GM19240 (cell line): Measurements from ENCODE around the gene PIK3CG.
"Not testable (repeated sequence)": the region's sequence is repeated elsewhere in the genome, so short reads cannot be mapped to it uniquely, and the experiment has no call there.

Experiments
- DNase-seq: peaks from one replicate; pipeline ENCODE4 v3.0.0; 2011; ENCODE audit warnings: low spot score; ENCODE audit not compliant: insufficient read length

PIK3CG gene

DNA sequence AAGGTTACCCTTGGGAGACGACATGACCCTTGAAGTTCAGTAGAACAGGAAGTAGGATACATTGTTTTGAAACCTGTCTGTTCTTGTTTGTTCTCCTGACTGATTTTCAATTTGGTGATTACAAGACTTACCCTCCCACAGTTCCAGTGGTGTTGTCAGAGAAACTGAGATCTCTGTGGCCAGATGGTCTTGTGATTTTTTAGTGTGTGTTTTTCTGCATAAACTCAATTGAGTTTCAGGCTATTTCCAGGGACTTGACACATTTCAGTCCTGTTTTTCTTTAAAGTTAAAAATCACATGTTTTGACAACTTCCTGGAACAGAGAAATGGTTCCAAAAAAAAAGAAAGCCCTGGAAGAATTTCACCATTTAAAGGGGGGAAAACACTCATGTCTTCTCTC lies 22.3 kb downstream of the PIK3CG start:
- DNase-seq = no peak

DNA sequence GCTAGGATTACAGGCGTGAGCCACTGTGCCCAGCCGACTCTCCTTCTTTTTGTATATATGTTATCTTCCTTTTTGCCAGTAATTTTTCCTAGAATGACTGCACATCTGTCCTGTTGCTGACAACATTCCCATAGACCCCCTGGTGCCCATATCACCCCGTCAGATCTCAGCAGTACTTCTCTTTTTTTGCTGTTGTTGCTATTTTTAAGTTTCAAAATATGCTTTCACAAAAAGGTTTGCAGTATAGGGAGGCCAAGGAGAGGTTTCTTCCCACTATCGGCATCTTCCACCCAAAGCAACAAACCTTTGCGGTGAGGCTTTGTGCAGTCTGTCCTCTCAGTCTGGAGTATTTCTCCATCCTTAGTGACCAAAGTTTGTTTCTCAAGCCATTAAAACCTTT lies 23.1 kb downstream of the PIK3CG start:
- DNase-seq = no peak

DNA sequence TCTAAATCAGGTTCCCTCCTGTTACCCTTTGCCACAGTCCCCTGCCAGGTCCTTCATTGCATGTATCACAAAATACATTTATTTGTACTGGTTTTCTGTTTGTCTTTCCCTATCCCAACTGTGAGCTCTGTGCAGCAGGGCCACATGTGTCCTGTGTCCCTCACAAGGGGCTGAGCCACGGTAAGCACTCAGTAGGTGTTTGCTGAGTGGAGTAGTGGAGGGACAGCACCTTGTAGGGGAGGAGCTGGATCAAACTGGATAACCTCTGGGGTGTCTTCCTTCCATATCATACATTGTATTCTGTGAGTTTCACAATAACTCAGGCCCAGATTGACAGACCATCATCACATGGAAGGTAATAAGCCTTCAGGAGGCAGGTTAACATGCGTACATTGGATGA lies 25.9 kb downstream of the PIK3CG start:
- no peak for DNase-seq

DNA sequence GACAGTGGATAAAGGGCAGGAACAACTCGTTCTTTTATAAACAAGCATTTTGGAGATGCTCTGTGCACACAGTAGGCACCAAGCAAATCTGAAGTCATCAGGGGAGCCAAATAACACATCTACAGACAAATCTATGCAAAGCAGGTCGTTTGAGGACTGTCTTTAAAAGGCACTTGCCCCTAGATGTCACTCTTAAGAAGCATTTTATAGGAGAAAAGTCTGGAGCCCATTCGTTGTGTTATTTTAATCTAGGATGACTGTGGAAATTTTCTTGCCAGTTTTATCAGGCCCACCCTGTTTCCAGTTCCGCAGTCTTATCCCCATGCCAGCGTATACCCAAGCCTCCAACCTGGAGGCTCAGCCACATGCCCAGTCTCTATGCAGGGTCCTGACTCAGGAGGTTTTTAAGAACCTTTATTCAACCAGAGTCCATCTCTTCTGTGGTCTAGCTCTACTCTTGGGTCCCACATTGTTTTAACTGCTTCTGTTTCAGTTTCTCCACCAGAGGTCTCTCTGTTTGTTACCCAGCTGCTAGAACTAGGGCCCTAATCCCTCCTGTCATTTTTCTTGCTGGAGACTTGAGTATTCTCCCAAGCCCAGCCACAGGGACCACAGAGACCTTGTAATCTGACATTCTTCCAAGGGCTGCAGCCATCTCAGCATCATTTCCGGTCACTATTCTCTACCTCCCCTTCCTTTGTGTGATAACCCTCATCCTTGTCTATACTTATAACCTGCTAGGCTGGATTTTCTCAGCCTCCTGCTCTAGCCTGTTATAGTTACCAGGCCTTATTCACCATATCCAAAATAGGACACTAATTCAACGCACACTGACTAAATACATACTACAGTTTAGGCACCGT lies 26.7 kb downstream of the PIK3CG start:
- DNase-seq = no peak

DNA sequence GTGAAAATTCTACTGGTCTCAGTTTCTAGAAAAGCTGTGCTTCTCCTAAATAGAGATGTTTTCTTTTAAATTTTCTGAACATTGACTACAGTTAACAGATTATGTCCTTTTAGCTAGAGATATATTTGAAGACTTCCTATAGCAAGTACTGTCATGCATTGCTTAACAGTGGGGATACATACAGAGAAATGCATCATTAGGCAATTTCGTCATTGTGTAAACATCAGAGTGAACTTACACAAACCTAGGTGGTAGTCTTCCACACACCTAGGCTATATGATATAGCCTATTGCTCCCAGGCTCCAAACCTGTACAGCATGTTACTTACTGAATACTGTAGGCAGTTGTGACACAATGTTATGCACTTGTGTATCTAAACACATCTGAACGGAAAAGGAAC lies 28.5 kb downstream of the PIK3CG start:
- no peak for DNase-seq

DNA sequence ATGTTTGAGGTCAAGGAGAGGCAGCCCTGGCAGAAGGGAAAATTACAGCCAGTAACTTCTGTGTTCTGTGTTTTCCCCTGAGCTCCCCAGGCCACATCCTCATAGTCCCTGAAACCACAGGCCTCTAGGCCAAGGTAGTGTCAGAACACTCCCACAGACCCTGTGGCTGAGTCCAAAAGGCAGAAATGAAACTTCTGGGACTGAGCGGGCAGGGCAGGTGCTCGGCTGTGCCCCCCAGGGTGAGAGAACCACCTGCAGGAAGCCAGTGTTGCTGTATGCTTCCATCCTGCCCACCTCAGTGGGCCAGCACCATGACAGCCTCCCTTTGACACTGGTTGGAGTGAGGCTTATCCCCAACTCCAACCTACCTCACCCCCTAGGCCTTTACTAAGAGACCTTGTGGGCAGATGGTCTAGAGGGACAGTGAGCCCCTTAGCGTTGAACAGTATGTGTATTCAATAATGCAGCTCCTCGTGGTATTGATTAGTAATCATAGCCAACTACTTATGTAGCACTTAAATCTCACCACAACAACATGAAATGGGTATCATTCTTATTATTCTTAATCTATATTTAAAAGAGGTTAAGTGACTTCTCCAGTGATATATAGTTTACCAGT lies 30.3 kb downstream of the PIK3CG start:
- DNase-seq = no peak

DNA sequence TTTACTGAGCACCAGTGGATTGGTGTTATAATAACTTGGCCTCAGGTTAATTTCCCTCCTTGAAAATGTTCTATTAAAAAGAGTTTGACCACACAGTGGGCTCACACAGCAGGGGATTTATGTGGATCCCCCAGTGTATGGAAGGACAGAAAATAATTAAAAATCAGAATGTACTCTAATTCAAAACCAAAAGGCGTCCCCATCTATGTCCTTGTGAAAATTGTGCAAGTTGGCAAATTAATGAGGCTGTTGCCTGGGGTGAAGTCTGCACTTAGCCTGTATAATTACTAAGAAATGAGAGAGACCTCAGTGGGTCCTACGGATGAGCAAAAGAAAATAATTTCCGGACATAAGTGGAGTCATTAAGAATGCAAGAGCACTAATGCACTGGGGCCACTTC lies 31.1 kb downstream of the PIK3CG start:
- no peak for DNase-seq

DNA sequence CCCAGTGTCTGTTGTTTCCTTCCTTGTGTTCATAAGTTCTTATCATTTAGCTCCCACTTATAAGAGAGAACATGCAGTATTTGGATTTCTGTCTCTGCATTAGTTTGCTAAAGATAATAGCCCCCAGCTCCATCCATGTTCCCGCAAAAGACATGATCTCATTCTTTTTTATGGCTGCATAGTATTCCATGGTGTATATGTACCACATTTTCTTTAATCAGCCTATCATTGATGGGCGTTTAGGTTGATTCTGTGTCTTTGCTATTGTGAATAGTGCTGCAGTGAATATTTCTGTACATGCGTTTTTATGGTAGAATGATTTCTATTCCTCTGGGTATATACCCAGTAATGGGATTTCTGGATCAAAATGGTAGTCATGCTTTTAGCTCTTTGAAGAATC lies 32.5 kb downstream of the PIK3CG start:
- not testable (repeated sequence) for DNase-seq

DNA sequence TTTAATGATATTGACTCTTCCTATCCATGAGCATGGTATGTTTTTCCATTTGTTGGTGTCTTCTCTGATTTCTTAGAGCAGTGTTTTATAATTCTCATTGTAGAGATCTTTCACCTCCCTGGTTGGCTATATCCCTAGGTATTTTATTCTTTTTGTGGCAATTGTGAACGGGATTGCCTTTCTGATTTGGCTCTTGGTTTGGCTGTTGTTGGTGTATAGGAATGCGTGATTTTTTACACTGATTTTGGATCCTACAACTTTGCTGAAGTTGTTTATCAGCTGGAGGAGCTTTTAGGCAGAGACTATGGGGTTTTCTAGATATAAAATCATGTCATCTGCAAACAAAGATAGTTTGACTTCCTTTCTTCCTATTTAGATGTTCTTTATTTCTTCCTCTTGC lies 33.9 kb downstream of the PIK3CG start:
- not testable (repeated sequence) for DNase-seq

DNA sequence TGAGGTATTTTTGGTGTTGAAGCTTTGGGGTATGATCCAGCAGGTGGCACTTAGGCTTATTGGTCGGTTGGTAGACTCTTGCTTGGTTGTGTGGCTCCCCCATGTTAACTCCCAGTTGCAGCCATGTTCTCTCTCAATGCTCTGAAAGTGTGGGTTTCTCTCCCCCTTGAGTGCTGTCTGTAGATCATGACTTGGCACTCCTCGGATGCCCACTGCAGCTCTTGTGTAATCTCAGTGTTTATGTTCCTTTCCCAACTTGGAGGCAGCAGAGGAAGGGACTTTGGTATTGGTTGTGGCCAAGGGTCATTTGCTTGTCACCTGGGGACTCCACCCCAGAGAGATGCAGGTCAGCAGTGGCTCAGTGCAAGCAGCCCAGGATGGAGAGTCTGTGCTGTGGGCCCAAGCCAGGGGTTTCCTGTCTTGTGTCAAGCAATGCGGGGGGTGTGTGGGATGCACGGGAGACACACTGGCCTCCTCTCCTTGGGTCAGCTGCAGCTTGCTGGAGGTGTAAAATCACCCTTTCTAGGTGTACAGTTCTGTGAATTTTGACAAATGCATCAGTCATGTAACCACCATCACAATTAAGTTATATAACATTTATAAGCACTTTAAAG lies 36.9 kb downstream of the PIK3CG start:
- DNase-seq = no peak

DNA sequence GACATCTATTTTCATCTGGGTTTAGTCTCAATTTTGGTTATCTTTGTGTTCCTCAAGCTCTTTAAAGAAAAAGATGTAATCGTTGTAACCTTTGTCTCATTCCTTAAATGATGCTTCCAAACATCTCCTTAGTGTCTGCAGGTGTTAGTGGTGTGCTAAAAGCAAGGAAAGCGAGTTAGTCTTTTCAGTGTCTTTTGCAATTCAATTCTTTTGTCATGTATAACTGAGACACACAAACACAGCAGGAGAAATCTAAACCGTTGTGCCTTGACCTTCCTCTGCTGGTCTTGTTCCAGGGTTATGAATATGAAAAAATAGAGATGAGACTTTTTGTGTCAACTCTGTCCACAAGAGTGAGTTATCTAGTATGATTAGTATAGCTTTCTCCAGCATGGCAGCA lies 40.7 kb downstream of the PIK3CG start:
- no peak for DNase-seq

DNA sequence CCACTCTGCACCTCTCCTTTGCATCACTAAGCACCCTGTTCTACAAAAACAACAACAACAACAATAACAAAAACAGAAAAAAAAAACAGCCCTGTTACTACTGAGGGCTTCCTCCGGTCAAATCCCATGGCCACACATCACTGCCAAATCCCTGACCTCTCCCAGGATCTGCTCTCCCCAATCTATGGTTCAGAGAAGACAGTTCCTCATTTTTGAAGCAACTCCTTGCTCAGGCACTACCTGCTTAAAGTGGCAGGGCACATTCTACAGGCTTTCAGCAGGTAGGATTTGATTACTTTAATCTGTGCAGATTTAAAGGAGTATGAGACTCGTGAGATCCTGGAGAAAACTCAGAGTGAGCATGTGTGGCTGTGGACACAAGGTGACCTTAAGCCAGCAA lies 46.9 kb downstream of the PIK3CG start:
- DNase-seq = no peak

DNA sequence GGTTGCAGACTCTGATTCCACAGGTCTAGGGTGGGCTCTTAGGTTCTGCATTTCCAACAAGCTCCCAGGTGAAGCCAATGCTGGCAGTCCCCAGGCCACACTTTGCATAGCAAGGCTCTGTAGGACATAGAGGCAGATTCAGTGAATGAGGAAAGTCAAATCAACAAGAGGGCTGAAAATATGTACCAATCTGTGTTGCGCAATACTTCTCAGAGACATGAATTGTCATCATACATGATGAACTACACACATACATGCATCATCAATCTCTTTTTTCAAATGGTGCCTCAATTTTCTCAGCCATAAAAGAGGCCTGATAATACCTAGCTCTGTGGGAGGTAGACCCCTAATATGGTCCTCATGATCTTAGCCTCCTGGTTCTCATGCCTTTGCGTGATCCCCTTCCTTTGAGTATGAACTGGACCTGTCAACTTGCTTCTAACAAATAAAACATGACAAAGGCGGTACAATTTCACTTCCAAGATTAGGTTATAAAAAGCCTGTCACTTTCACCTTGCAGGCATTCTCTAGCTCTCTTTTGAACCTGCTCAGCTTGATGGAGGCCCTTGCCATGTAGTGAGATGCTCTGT lies 49.0 kb downstream of the PIK3CG start:
- no peak for DNase-seq

DNA sequence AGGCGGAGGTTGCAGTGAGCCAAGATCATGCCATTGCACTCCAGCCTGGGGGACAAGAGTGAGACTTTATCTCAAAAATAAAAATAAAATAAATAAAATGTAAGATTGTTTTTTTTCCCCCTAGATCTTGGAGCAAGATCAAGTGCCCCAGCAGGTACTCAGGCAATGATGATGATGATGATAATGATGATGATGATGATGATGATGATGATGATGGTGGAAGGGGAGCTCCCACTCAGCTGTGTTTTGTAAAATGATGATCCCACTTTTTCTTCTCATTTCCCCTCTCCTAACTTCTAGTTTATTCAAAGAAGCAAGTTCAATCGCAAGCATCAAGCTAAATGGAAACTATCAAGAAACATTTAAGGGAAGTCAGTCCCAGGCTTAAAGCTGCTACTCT lies 50.3 kb downstream of the PIK3CG start:
- DNase-seq = no peak

DNA sequence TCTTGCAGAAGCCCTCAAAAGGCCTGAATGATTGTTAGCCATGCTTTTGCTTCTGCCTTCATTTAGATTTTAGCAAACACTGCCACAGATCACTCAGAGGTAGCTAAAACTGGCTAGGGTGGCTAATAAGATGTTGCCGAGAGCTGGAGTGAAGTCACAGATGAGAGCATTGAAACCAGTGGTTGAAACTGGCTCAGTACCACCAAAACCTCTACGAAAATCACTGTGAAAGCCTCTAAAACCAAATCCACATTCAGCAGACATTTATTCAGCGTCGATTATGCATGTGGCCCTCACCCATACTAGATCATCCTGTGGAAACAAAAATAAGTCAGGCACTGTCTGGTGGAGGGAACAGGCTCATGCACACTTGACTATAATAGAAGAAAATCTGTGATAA lies 50.8 kb downstream of the PIK3CG start:
- DNase-seq = peak; percentile 28

DNA sequence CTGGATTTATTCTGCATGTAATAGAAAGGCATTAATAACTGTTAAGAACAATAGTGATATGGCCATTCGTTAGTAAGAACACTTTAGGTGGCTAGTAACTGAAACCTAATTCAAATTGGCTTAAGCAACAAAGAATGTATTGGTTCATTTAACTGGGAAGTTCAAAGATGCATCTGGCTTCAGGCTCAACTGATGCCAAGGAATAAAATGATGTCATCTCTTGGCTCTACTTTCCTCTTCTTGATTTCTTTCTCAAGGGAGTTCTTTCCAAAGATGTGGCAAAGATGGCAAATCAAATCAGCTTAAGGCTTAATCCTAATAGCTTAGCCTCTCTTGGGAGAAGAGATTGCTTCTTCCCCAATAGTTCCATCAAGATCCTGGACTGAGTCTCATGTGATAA lies 51.6 kb downstream of the PIK3CG start:
- DNase-seq = no peak

DNA sequence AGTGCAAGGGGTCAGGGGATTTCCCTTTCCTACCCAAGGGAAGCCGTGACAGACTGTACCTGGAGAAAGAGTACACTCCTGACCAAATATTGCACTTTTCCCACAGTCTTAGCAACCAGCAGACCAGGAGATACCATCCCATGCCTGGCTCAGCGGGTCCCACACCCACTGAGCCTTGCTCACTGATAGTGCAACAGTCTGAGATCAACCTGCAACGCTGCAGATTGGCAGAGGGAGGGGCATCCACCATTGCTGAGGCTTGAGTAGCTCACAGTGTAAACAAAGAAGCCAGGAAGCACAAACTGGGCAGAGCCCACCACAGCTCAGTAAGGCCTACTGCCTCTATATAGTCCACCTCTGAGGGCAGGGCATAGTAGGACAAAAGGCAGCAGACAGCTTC lies 53.9 kb downstream of the PIK3CG start:
- no peak for DNase-seq

DNA sequence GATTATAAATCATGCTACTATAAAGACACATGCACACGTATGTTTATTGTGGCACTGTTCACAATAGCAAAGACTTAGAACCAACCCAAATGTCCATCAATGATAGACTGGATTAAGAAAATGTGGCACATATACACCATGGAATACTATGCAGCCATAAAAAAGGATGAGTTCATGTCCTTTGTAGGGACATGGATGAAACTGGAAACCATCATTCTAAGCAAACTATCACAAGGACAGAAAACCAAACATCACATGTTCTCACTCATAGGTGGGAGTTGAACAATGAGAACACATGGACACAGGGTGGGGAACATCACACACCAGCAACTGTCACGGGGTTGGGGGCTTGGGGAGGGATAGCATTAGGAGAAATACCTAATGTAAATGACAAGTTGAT lies 59.4 kb downstream of the PIK3CG start:
- not testable (repeated sequence) for DNase-seq

DNA sequence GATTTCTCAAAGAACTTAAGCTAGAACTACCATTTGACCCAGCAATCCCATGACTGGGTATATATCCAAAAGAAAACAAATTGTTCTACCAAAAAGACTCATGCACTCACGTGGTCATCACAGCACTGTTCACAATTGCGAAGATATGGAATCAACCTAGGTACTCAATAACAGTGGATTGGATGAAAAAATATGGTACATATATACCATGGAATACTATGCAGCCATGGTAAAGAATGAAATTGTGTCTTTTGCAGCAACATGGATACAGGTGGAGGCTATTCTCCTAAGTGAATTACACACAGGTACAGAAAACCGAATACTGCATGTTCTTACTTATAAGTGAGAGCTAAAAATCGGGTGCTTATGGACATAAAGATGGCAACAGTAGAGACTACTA lies 61.8 kb downstream of the PIK3CG start:
- DNase-seq = no peak

DNA sequence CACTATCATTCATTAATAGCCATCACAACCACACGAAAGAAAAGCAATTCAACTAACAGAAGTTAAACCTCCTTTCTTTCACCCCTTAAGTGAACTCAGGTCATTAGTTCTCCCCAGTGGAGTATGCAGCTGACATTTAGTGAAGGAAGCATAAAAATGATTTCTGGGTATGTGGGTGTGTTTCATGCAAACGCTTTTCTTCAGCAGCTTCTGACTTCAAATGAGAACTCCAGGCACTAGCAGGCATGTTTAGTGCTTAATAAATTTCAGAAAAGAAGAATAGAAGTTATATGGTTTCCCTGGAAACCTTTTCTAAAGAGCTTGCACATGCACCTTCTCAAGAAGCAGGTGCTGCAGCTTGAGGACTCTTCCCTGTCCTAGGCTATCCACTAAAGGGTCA lies 62.5 kb downstream of the PIK3CG start:
- DNase-seq = no peak

DNA sequence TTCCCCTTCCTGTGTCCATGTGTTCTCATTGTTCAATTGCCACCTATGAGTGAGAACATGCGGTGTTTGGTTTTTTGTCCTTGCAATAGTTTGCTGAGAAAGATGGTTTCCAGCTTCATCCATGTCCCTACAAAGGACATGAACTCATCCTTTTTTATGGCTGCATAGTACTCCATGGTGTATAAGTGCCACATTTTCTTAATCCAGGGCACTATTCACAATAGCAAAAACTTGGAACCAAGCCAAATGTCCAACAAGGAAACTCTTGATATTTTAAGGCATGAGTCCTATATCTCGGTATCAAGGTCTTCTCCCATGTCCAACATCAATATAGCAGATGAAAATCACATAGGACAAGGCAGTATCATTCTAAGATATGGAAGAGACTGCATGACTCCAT lies 64.5 kb downstream of the PIK3CG start:
- not testable (repeated sequence) for DNase-seq

DNA sequence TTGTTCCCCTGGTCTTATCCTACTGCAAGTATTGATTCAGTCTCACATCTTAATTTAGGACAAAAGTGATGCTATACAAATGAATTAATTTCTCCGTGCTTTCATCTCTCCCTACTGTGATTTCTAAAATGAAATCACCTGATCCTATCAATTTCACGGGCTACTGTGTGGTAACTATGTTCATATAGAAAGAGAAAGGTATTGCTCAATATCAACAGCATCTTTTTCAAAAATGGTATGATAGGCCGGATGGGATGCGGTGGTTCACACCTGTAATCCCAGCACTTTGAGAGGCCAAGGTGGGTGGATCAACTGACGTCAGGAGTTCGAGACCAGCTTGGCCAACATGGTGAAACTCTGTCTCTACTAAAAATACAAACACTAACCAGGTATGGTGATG lies 71.2 kb downstream of the PIK3CG start:
- no peak for DNase-seq
